SHP77 treated with DMSO at 0.1 percent for 48 hours (cell line): ENCODE results near the gene ATP2B2.

Source experiments
- DNase-seq: peaks from one replicate; lab custom pipeline; 2025; lab: John Stamatoyannopoulos, UW

ATP2B2 gene

DNA sequence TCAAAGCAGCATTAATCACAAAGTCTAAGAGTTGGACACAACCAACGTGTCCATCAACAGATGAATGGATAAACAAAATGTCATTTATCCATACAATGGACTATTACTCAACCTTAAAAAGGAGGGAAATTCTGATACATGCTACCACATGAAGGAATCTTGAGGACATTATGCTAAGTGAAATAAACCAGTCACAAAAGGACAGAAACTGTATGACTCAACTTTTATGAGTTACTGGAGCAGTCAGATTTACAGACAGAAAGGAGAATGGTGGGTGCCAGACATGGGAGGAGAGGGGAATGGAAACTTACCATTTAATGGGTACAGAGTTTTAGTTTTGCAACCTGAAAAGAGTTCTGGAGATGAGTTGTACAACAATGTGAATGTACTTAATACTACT lies 141.5 kb downstream of the ATP2B2 start:
- no peak for DNase-seq

GRCh38 chr3:10361375-10361774 lies 144.0 kb downstream of the ATP2B2 start:
- peak; percentile 88 for DNase-seq

- no peak for DNase-seq
These were observed 144.9 kb downstream of the ATP2B2 start for GRCh38 chr3:10360478-10360877.

DNA sequence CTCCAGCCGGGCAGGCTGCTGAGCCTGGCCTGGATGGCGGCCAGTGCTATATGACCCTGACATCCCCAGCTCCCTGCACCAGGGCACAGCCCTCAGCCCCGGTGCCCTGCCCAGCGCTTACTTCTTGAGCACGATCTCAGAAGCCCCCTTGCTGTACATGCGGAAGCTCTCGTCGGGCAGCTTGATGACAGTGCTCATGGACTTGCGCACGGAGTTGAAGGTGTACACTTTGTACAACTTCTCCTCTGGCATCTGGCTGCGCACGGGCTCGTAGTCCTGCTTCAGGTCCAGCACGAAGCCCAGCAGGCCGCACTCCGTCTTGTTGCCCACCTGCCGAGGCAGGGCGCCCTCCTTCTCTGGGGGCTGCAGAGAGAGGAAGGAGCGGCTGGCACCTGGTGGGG lies 145.6 kb downstream of the ATP2B2 start:
- DNase-seq = no peak

DNA sequence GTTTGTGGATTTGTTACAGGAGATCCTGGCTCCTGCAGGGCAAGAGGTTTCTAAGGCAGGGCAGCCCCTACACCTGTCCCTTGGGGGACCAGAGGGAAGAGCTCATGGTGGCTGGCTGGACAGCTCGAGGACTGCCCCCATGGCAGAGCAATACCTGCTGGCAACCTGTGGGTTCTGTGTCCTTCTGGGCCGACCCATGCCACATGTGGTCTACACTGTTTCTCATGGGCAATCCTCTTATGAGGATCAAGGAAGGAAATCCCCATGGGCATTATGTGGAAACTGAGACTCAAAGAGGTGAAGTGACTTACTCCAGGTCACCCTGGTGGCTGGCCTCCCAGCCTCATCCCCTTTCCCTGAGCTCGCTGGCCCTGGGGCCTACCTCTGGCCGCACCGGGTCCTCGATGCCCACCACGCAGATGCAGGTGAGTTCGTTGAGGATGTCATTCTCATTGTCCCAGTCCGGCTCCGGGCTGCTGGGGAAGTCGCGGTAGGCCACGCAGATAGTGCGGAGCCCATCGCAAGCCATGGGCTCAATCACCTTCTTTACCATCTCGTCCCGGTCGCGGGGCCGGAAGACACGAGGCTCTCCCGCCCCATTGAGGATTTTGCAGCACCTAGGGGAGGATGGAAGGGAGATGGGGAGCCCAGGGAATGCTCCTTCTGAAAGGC lies 146.9 kb downstream of the ATP2B2 start:
- no peak for DNase-seq

DNA sequence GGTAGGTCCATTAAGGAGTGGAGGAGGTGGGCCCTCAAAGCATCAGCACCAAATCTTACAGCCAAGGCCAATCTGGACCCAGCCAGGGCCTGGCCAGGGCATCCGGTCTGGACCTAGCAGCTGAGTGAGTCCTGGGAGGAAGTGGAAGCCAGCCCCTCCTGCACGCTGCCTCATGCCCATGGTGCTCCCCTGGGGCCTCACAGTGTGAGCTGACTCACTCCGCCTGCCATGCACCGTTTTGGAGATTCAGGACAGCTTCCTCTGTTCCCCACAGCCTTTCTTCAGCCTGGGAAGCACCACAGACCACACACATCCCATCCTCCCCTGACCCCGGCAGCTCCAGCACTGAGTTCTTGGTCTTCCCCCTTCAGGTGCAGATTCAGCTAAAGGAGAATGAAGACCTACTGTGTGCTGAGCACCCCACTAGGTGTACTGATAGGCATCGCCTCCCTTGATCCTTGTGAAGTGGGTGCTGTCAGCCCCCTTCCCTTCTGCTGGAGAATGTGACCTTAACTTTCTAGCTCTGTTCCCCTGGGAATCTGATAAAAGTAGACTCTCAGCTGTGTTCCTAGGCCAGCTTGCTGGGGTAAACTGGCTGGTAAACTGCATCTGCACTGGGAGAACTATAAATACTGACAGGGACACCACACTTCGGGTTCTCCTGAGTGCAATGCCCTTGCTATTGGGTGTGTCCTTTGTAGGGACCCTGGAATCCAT lies 147.6 kb downstream of the ATP2B2 start:
- DNase-seq = no peak

GRCh38 chr3:10357095-10357494 lies 148.3 kb downstream of the ATP2B2 start:
- DNase-seq = no peak

DNA sequence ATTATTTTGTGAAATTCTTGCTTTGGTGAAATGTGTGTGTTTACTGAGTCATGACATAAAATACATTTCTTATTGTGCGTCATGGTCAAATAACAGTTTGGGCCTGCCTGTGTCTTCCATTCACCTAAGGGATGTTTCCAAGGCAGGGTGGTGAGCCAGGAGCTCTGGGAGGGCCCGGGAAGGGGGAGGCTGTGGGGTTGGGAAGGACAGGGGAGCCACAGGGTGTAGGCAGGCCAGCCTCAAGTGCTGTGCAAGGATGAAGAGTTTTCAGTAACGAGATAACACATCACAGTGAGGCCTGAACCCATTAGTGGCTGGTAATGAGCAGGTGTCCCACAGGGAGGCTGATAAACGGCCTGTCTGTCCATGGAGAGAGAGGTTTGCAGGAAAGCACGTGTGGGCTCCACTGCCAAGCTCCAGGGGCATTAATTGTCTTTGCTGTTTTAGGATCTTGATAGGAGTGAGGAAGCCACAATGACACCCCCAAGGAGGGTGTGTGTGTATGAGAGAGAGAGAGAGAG lies 148.9 kb downstream of the ATP2B2 start:
- DNase-seq = no peak

- no peak for DNase-seq
These were observed 150.9 kb downstream of the ATP2B2 start for GRCh38 chr3:10354361-10355015.

GRCh38 chr3:10353661-10354360 lies 151.6 kb downstream of the ATP2B2 start:
- no peak for DNase-seq

DNA sequence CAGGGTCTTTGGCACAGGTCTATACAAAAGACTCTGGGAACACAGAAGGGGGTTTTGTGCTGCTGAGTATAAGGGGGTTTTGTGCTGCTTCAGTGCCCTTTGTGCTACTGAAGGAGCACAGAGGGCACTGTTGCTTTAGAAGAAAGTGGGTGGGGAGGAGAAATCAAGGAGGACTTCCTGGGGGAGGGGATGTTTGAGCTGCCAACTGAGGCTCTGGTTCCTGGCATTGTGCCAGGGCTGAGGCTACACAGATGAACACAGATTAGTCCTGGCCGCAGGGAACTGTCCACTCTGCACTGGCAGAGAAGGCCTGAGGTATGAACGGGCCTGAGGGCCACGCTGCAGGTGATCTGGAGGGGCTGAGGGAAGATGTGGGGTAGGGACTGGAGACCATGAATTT lies 152.2 kb downstream of the ATP2B2 start:
- DNase-seq = no peak

DNA sequence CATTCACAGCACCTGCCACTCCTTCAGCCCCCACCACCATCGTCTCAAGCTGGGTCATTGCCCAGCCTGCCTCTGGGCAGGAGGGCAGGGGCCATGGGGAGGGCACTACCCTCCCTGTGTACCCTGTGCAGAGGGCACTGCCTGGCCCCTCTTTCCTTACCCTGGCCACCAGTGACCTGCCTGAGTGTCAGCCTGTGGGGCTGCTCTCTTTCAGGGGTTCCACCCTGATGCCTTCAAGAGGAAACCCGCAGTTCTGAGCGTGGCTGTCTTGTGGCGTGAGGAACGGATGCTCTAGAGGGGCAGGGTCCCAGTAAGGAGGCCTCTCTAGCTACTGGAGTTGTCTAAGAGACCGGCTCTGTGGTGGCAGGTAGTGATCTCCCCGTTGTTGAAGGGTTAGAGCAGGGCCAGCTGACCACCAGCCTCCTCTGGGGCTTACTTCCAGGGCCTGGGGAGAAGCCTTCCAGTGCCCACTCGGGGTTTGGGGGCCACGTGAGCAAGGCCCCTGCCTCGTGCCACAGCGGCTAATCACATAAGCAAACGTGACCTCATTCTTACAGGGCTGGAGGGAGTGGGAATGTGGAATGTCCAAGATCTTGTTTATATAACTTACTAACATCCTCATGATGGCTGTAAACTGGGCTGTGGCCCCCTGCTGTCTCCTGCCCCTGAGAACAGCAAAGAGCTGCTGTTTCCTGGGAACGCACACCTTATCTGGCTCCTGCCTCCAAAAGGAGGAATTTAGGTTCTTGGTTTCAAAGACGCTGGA lies 153.1 kb downstream of the ATP2B2 start:
- DNase-seq = no peak

- no peak for DNase-seq
These were observed 154.2 kb downstream of the ATP2B2 start for GRCh38 chr3:10351013-10351735.

DNA sequence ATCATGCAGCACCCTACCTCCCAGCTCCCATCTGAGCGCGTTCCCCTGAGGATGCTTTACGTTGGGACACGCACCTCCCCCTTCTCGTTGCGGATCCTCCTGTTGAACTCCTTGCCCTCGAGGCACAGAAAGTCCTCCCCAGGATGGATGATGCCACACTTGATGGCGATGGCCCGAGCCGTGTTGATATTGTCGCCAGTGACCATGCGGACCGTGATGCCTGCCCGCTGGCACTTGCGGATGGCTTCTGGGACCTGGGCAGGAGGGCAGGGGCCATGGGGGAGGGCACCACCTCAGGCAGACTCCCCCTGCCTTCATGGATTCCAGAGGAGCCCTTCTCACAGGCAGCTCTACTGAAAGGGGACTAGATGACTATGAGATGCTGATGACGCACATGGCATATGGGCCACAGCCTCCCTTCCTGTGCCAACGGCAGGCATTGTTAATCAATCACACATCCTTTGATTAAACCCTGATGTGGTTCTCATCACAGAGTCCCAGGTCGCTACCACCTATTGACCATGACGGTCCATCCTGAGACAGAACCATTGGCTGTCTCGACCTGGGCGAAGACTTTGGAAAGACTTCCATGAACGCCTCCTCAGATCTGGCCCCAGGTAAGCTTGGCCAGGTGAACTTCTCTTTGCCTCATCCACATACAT lies 154.9 kb downstream of the ATP2B2 start:
- DNase-seq = no peak

DNA sequence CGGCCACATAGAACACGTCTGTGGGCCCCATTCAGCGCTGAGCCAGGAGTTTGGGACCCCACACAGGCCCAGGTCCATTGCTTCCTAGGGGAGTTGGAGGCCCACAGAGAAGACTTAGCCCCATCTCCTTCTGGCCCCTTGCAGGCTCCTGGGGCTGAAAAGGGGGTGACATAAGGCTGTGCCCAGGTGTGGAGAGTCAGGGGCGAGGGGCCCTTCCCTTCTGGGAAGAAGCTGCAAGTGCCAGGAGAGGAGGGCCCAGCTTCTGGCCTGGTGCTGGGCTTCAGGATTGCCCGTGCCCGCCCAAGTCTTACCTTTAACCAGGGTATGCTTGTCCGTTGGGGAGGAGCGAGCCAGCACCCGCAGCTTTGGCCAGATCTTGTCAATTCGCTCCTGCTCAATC lies 155.6 kb downstream of the ATP2B2 start:
- DNase-seq = no peak

- no peak for DNase-seq
These were observed 157.0 kb downstream of the ATP2B2 start for GRCh38 chr3:10348404-10348721.

- DNase-seq = no peak
These were observed 157.6 kb downstream of the ATP2B2 start for GRCh38 chr3:10347648-10348403.

DNA sequence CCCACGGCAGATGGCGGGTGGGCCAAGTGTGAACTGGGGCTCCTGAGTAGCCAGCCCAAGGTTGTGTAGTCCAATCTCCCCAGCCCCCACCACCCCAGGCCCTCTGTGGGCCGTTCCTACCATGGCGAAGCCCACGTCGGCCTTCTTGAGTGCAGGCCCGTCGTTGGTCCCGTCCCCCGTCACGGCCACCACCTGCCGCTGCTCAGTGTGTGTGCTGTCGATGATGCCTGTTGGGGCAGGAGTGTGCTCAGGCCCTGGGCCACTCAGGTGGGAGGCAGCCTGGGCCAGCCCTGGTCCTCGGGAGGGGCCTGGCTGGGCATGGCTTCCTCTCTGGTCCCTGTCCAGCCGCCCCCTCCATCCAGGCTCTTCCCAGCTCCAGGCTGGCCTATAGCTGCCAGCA lies 159.5 kb downstream of the ATP2B2 start:
- DNase-seq = no peak

- no peak for DNase-seq
These were observed 160.3 kb downstream of the ATP2B2 start for GRCh38 chr3:10344944-10345575.
